Uterus (tissue), 2 donors: ENCODE data around the gene SAA2.

Source experiments
- POLR2A ChIP-seq, 2 donors: fragments of 450-650 bp; IDR thresholded peaks; one replicate each; pipeline ENCODE4 v1.6.1; 2016; ENCODE audit warnings: antibody characterized with exemption in 2 of 2, mild to moderate bottlenecking in 1 of 2, moderate library complexity in 1 of 2
- TF ChIP-seq, protein P1 (sequence below), 4 experiments: fragments of 200-600 bp in 2 of 4; fragments of 450-650 bp in 2 of 4; sonication (generic) in 2 of 4; IDR thresholded peaks; one replicate each; pipeline ENCODE4 v1.5.1; 2016 to 2019; ENCODE audit warnings: antibody characterized with exemption in 4 of 4, mild to moderate bottlenecking in 2 of 4, moderate library complexity in 1 of 4

DNA sequence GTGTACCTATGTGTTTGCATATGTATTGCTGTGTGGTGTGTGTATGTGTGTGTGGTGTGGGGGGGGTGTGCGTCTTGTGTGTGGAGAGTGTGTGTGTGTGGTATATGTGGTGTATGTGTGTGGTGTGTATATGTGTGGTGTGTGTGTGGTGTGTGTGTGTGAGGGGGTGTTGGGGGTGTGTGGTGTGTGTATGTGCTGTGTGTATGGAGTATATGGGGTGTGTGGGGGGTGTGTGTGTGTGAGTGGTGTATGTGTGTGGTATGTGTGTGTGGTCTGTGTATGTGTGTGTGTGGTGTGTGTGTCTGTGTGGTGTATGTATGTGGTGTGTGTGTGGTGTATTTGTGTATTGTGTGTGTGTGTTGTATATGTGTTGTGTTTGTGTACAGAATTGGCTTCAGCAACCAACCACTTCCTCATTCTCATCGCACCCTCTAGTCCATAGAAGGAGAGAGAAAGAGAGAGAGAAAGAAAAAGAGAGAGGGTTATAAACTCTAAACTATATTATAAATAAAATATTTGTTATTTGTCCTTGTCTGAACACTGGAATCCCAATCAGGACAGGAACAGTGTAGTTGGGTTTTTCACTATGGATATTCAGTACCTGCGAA is 25.6 kb downstream of the SAA2 start:
- TF ChIP-seq, protein P1, sequence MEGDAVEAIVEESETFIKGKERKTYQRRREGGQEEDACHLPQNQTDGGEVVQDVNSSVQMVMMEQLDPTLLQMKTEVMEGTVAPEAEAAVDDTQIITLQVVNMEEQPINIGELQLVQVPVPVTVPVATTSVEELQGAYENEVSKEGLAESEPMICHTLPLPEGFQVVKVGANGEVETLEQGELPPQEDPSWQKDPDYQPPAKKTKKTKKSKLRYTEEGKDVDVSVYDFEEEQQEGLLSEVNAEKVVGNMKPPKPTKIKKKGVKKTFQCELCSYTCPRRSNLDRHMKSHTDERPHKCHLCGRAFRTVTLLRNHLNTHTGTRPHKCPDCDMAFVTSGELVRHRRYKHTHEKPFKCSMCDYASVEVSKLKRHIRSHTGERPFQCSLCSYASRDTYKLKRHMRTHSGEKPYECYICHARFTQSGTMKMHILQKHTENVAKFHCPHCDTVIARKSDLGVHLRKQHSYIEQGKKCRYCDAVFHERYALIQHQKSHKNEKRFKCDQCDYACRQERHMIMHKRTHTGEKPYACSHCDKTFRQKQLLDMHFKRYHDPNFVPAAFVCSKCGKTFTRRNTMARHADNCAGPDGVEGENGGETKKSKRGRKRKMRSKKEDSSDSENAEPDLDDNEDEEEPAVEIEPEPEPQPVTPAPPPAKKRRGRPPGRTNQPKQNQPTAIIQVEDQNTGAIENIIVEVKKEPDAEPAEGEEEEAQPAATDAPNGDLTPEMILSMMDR (IDR thresholded peaks at IDR 0.05): no peak
- TF ChIP-seq POLR2A (IDR thresholded peaks at IDR 0.05): no peak
